Lung microvascular endothelial cell (primary cell): ENCODE data around the gene EML4. TPM values are rescaled to one million over a fixed set of nuclear protein-coding genes. Genes with fewer than 3 reads are reported as not detected.

Experiments
- DNase-seq, 2 donors: peaks; one replicate each; pipeline versions ENCODE4 v3.0.0 to v3.0.0-alpha.2; 2010; ENCODE audit warnings: low read depth in 2 of 2
- total RNA-seq: library from RNA; depleted of rRNA; stranded (reverse); fragments of >200 nt; gene quantifications from 2 replicates; pipeline ENCODE4 v1.2.1, GENCODE V29; 2014

EML4 gene
- total RNA-seq, 1 donor from 2014 or later: 12.5 TPM

DNA sequence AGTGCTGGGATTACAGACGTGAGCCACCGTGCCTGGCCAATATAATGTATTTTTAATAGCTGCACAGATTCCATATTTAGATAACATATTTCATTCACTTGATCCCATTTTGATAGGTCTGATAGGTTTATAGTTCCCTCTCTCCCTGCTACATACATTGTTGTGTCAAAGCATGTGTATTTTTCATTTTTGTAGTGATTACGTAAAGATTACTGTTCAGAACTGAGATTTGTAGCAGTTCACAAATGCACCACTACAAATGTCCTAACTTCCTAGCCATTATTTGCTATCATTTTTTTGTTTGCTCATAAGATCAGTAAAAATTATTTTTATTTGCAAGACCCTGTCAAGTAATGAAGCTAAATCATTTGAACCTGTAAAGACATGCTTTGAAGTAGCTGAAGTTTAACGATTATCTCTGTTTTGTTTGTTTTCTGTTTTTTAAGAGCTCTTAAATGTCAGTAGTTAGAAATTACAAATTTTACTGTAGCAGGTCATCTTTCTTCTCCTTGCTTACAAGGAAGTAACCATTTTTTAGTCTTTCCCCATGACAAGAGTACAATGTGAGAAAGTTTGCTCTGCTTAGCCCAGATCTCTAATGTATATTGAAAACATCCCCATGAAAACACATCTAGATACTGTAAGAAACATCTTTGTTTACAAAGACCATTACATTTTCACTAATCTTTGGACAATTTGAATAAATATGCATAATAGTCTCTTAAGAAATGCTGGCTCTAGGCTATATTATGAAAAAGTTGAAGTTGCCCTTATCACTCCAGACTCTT, 54.1 kb downstream of the EML4 start:
- no peak for DNase-seq

DNA sequence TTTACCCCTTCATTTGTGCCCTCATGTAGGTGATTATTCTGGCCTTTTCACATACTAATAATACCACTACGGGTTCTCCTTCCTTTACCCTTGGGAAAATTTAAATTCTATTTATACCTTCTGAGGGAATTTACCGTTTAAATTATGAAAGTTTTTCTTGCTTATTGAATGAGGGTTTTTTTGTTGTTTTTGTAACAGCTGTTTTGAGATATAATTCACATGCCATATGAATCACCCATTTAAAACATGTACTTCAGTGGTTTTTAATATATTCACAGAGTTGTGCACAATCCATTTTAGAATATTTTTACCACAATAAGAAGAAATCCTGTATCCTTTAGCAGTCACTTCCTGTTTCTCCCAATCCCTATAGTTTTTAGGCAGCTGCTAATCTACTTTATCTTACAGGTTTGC, 54.7 kb downstream of the EML4 start:
- peak in 1 of 2 donors; percentile 30 for DNase-seq

DNA sequence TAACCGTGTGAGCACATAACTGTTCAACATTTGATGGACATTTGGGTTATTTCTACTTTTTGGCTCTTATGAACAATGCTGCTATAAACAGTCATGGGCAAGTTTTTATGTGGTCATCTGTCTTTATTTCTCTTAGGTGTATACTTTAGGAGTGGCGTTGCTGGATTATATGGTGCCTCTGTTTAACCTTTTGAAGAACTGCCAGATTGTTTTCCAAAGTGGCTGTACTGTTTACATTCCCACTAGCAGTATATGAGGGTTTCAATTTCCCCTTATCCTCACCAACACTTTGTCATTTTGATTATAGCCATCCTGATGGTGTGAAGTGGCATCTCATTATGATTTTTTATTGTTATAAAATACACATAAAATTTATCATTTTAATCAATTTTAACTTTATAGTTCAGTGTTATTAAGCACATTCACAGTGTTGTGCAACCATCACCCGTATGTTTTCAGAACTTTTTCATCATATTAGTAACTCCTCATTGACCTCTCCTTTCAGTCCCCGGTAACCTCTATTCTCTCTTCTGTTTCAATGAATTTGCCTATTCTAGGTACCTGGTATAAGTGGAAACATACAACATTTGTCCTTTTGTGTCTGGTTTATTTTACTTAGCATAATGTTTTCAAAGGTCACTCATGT, 55.4 kb downstream of the EML4 start:
- DNase-seq: no peak

DNA sequence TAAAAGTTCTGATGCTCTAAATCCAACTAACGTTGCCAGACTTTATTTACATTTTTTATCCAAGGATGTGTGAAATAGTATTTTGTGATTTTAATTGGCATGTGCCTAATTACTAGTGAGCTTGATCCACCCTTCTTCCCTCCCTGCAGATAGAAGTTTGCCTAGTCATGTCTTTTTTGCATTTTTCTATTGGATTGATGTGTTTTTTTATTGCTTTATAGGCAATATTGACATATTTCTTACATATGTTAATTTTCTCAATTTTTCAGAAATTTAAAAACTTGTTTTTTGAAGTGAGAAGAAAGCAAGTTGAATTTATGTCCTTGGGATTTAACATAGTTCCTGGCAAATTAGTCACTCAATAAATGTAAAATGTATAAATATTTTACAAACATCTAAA, 56.4 kb downstream of the EML4 start:
- no peak for DNase-seq

DNA sequence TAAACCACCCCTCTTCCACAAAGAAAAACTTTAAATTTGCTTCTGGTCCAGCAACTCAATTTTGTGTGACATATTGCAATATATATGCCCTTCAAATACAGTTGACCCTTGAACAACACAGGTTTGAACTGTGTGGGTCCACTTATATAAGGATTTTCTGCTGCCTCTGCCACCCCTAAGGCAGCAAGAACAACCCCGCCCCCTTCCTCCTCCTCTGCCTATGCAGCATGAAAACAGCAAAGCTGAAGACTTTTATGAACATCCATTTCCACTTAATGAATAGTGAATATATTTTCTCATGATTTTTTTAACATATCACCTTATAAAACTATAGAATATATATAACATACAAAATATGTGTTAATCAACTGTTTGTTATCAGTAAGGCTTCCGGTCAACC, 58.3 kb downstream of the EML4 start:
- DNase-seq: no peak

DNA sequence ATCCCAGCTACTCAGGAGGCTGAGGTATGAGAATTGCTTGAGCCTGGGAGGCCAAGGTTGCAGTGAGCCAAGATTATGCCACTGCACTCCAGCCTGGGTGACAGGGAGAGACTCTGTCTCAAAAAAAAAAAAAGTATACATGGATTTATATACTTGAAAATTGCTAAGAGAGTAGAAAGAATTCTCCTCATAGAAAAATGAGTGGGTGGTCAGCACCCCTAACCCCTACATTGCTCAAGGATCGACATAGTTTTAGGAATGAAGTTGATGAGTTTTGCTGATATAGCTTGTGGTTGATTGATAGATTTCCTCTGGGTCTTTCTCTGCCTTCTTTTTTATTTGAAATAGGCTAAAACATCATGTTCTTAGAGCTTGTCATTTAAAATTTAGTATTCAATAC, 58.9 kb downstream of the EML4 start:
- DNase-seq: no peak

DNA sequence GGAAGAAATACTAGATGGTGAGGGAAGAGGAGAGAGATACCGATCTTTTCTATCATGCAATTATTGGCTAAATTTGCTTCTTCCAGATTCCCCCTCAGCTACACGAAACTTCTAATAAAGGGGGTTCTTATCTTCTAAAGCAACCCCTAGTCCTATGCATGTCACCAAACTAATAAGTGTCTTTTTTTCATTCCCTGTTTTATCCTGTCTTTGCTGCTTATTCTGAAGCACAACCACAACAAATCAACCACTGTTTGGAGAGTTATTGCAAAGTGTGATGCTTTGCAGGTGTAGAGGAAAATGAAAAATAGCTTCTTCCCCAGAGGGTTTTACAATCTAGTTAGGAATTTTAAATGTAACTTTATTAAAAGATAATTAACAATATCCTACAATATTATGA, 60.8 kb downstream of the EML4 start:
- DNase-seq: no peak

DNA sequence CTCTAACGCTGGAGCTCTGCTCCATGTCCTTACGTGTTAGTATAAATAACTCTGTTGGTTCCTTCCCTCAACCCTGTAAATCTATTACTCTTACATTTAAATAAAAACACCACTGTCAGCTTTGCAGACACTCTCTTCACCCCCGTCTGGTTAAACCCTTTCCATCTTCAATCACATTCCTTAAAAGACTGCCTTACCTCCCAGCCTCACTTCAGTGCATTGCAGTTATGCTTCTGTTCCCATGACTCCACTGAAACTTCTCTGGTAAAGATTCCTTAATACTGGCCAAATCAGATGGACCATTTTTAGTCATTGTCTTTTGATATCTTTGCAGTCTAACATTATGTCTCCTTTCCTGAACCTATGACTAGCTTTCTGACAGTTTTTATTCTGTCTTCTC, 61.7 kb downstream of the EML4 start:
- DNase-seq: no peak

DNA sequence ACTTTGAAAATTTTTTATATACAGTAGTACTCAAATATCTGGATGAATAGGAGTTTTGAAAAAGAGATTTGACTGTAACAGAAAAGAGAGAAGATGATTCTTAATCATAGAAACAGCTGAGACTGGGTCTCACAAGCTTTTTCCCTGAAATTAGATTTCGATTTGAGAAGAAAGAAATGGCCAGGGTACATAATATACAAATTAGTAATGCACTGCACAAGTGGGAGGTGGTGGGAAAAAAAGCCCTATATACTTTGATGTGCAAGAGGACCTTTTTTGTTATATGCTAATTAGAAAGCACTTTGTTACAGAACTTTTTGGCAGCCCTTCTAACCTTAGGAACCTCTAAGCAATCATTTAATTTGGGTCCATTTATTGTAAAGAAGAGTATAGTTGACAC, 62.9 kb downstream of the EML4 start:
- DNase-seq: no peak

DNA sequence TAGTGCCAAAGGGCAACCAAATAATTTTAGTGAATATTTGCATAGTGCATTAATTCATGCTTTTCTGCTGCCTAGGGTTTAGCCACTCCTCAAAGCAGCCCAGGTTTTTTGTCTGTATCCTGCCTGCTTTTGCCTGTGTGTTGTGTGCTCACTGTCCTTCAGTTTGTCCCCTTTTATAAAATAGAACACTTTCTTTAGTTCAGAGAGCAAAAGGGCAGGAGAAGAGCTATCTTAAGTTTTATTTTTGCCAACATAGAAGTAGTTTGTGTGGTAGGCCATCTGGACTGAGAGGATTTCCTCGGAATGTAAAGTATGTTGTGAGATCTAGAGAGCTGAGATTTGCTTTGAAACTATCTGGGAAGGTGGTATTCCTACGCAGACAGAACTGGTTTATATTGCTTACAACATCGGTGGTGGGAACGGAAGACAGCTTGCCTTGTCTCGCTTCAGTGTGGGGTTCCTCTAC, 64.9 kb downstream of the EML4 start:
- peak in 1 of 2 donors; percentile 25 for DNase-seq

DNA sequence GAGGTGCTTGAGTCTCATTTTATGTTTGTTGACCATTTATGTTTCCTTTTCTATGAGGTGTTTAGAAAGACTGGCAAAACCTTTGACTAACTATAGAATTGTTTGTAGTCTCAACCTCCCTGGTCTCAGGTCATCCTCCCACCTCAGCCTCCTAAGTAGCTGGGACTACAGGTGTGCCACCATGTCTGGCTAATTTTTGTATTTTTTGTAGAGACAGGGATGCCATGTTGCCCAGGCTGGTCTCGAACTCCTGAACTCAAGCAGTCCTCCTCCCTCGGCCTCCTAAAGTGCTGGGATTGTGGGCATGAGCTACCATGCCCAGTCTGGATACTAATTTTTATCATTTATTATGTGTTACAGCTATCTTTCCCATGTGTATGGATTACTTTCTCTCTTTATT, 67.8 kb downstream of the EML4 start:
- no peak for DNase-seq

DNA sequence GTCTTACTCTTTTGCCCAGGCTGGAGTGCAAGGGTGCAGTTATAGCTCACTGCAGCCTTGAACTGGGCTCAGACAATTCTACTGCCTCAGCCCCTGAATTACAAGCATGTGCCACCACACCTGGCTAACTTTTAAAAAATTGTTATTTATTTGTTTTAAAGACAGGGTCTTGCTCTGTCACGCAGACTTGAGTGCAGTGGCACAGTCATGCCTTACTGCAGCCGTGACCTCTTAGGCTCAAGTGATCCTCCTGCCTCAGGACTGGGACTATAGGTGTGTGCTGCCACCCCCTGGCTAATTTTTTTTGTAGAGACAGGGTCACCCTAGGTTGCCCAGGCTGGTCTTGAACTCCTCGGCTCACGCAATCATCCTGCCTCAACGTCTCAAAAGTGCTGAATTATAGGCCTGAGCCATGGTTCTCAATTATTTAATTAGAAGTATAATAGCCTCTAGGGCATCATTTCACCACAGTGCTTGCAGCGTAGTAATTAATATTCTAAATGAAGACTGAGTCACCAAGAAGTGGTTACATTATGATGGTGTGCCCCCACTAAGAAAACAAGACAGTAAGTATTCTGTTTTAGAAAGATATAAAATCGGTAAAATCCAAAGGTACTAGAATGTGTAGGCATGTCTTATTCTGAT, 69.6 kb downstream of the EML4 start:
- DNase-seq: peak; percentile 7 to 22

DNA sequence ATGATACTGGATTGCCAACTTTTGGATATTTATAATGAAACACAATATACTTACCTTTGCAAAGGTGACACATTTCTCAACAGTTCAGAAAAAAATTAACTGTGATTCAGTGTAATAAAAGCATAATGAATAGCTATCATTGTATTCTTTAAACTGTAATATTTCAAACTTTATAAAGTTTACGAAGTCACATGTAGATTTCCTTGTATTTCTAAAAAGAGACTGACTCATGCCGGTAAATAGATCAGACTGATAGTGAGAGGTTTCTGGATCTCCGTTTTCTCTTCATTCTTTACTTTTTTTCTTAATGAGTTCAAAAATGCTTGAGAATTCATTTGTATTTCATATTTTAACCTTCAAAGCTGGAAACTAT, 70.1 kb downstream of the EML4 start:
- peak in 1 of 2 donors; percentile 7 for DNase-seq

DNA sequence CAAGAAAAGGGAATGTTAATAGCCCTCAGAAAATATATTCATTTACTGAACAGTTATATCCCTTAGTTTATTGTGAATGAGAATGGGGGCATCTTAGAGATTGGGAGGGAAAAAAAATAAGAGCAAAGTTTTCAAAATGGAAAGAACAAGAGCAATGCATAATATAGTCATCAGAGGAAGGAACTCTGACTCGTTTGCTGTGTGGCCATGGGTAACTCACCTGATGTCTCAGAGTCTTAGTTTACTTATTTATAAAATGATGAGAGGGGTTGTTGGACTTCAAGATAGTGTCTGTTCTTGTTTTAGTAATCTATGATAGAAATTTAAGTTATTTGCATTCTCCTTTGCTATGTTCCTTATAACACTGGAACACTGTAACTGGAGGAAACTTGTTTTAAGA, 70.7 kb downstream of the EML4 start:
- no peak for DNase-seq

DNA sequence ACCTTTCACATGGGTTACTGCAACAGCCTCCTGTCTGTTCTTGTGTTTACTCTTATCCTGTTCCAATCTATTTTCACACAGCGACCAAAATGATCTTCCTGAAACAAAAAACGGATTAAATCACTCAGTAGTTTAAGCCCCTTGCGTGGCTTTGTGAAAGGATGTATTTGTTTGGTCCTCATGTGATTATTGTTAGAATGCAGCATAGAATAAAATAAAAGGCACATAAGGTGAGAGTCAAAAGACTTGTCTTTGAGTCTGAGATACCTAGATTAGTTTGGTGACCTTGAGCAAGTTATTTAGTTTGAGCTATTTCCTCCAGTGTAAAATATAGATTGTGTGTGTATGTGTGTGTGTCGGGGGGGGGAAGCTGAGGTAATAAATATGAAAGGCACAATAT, 72.4 kb downstream of the EML4 start:
- no peak for DNase-seq

DNA sequence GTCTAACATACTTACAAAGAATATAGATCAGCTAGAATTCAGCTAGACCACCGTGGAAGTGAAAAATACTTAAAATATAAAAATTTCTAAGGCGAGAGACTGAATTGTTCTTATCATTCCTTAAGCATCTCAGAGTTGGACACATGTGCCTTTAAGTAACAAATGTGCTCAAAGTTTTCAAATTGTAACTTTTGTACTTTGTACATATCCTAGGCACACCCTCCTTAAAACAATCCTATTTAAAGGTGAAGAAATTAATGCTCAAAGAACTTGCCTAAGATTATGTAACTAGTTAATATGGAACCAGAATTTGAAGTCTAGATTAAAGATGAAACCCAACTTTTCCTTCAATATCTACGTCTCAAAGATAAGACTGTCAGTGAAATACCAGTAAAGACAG, 74.1 kb downstream of the EML4 start:
- no peak for DNase-seq

DNA sequence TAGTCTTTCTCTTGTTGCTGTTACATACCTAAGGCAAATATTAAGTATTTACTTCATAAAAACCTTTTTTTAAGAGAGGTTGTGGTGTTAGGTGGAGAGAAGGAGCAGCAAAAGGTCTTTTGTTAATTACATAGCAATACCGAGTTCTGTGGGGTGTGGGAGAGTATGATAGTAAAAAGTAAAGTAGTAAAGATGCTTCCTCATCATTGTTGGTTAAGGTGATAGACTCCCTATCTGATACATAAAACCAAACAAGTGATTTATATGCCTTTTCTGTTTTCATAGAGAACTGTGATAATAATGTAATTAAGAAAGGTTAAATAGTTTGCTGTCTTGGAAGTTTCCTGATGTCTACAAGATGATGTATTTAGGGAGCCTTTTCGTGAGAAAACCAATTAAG, 75.4 kb downstream of the EML4 start:
- no peak for DNase-seq

DNA sequence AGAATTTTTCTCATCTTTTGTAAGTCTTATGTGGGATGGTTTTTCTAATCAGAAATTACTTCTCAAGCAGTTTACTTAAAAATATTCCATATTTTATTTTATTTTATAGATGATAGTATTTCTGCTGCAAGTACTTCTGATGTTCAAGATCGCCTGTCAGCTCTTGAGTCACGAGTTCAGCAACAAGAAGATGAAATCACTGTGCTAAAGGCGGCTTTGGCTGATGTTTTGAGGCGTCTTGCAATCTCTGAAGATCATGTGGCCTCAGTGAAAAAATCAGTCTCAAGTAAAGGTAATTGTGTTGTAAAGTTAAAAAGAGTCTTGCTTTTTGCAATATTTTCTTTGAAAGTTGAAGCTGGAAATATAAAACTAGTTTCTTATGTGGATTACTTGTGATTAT, 76.2 kb downstream of the EML4 start:
- no peak for DNase-seq

DNA sequence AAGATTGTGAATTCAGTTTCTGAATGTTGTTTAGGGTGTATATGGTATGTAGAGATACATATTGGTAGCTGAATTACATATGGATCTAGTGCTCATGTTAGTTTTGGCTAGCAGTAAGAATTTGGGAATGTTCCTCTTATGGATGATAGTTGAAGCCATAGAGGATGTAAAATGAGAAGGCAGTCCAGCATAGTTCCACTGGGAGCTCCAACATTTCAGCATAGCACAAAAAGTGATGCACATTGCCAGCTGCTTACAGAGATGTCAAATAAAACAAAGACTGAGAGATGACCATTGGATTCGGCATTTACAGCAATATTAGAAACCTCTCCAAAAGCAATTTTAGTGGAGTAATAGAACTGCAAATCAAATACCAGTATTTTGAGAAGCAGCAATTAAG, 77.4 kb downstream of the EML4 start:
- DNase-seq: no peak

DNA sequence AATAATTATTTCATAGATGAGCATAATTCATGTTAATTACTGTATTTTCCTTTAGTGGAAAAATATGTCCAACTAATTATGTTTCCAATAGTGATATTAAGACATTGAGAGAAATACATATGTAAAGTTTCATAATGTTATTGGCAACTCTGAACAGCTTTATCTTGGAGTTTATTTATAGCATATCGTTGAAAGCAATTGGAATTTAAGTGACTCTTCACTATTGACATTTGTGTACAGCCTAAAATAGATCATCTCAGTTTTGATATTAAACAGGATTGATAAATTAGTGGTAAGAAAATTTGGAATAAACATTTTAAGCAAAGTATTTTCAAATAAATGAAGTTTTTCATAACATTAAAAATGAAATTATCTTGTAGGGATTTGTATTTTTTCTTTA, 79.7 kb downstream of the EML4 start:
- no peak for DNase-seq

DNA sequence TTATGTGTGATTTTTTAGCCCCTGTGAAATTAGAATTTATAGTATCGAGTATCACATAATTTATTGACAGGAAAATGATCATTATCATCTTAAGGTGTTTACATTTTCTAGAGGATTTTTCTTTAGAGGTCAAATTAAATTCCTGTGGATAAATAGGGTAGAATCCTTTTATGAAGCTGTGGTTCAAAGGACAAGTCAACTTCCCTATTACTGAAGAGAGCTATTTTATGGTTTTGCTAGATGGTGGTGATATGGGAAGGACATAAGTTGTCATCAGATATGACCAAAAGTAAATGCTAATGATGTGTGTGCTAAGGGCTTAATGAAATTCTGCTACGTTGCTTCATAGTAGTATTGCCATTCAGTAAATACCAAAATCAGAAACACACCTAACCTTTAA, 80.1 kb downstream of the EML4 start:
- DNase-seq: no peak

DNA sequence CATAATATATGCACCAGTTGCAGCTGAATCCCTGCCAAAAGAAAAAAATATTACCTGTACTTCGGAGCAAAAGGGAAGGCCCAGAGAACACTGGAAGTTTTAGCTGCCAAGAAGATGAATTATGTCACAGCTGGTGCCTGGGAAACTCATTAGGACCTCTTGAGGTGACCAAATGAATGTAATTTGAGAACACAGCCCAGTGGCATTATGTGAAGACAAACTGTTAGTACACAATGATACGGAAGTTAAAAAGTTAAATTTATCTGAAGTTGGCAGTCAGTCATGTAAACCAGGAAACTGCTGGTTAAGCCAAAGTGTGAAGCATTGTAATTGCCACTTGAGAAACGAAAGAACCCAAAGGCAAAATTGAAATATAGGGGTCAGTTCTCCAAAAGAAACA, 80.7 kb downstream of the EML4 start:
- DNase-seq: peak; percentile 41 to 84

DNA sequence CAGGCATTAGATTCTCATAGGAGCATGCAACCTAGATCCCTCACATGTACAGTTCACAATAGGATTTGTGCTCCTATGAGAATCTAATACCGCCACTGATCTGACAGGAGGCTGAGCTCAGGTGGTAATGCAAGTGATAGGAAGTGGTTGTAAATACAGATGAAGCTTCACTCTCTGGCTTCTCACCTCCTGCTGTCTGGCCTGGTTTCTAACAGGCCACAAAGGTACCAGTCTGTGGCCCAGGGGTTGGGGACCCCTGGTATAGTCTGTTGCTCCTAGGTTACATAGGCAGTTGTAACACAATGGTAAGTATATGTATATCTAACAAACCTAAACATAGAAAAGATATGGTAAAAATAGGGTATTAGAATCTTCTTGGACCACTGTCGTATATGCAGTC, 81.8 kb downstream of the EML4 start:
- DNase-seq: no peak
